ENCODE measurements around the gene HABP4.

The HABP4 gene

GRCh38 chr9:96436063-96436455 lies 13.9 kb upstream of the HABP4 start:
- no peak for DNase-seq

- no peak for DNase-seq
Observed at GRCh38 chr9:96436456-96437126, 13.4 kb upstream of the HABP4 start.

- DNase-seq = no peak
Observed at GRCh38 chr9:96437454-96437853, 12.5 kb upstream of the HABP4 start.

GRCh38 chr9:96440671-96441199 lies 9.2 kb upstream of the HABP4 start:
- no peak for DNase-seq

- DNase-seq = no peak
Observed at GRCh38 chr9:96441798-96442445, 8.0 kb upstream of the HABP4 start.

DNA sequence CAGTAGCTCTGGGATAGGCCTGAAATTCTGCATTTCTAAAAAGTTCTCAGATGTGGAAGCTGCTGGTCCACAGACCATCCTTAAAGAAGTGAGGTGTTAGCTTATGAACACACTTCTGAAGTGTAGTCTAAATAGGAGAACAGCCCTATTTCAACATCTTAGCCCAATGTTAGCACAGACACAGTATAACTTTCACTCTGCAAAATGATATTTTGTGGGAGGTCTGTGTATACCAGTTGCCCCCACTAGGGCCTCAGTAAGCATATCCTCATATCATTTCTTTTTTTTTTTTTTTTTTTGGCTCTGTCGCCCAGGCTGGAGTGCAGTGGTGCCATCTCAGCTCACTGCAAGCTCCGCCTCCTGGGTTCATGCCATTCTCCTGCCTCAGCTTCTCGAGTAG lies 7.5 kb upstream of the HABP4 start:
- DNase-seq = no peak

DNA sequence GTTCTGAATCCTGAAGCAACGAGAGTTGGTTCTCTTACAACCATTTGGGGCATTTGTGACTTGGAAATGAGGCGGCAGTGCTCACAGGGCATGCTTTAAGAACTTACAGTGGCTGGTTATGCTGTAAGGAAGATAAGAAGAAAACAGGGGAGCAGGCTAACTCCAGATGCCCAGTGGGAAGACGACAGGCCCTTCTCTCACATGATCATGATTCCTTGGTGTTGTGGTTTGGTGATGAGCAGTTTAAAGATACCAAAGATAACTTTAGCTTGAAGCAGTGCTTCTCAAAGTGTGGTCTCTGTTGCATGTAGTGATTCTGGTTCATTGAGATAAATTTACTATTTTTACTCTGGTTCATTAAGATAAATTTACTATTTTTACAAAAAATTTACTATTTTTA lies 2.6 kb upstream of the HABP4 start:
- DNase-seq = no peak

DNA sequence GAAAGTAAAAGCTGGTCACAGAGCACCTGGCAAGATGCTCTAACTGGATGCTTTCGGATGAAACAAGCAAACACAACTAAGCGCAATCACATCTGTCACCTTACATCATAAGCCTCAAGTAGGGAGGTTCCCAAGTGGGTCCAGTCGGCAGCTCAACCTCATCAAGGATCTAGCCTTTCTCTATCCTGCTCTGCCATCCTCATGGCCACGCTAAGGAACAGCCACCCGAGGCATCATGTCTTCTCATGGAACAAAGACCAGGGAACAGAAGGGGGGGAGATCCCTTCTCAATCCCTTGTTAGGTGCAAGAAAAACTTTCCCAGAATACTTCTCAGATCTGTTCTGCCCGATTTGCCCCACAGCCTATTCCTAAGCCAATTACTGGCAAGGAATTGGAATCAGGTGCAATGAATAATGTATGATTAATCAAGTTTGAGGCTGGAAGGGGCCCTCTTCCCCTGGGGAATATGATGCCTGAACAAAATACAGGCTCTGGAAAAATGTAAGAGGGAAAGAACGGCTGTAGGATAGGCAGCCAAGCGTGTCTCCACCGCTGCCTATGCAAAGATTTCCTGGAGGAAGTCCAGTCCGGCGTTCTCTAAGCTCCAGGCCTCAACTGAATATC lies 1.3 kb upstream of the HABP4 start:
- DNase-seq = no peak

DNA sequence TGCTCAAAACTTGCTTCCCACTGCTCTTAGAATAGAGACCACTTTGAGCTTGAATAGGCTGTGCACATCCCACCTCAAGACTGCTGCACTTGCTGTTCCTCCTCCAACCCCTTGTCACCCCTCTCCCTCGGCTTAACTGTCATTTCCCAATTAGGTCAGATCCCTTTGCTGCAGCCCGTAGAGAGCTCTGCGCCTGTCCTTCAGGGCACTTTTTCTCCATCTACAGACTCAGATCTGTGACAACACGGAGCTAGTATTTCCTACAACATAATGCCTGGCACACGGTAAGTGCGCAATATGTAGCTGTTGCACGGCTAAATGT lies 485 bp upstream of the HABP4 start:
- DNase-seq = no peak

GRCh38 chr9:96450613-96451528 lies 902 bp downstream of the HABP4 start:
- DNase-seq = peak; percentile 56

- no peak for DNase-seq
Observed at GRCh38 chr9:96453625-96454024, 3.7 kb downstream of the HABP4 start.

- DNase-seq = no peak
Observed at GRCh38 chr9:96457266-96457665, 7.3 kb downstream of the HABP4 start.

- no peak for DNase-seq
Observed at GRCh38 chr9:96458226-96458625, 8.3 kb downstream of the HABP4 start.

DNA sequence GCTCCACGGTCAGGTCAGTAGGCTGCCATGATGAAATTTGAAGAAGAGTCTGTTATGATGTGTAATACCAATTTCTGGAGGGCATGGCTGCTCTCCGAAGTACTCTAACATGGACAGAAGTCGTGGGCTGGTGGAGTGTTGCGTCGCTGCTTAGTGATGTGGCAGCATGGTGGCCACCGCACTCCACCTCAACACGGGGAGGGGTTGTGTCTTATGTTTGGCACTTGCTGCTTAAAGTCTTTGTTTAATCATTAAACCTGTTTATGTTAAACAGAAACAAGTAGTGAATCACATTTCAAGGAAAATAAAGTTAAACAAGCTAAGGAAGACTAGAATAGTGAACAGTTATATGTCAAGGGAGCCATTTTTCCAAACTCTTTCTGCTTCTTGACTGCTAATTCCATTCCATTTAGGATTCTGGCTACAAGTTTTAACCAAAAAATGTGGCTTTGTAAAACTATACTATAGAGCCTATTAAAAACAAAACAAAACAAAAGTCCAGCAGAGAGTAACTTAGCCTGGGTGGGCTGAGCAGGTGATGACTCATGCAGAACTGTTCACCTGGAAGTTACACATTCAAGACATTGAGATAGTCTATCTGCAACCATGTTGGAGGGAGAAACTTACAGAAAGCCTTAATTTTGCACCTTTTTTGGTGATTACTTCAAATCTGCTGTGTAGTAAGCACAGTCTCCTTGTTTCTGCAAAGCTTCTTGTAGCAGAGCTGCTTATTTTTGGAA lies 9.5 kb downstream of the HABP4 start:
- DNase-seq = no peak

GRCh38 chr9:96460470-96460869 lies 10.5 kb downstream of the HABP4 start:
- DNase-seq = no peak

- no peak for DNase-seq
Observed at GRCh38 chr9:96460882-96461281, 10.9 kb downstream of the HABP4 start.

DNA sequence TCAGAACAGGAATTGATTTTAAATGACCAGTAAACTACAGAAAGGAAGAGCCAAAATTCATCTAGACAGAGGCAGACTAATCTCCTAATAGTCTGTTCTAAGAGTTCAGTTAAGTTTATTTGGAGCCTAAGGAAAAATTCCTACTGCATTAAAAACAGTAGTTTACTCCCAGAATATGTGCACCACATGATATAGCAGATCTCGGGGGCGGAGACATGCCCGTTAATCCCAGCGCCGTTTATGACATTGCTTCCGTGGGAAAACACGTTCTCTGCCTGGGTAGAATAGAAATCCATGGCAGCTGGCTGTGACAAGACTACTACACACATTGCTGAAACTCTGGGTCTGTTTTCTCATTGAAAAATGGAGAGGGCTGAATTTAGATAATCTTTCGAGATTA lies 11.4 kb downstream of the HABP4 start:
- no peak for DNase-seq

GRCh38 chr9:96462541-96462940 lies 12.6 kb downstream of the HABP4 start:
- no peak for DNase-seq

GRCh38 chr9:96464426-96464825 lies 14.5 kb downstream of the HABP4 start:
- DNase-seq = no peak

GRCh38 chr9:96467784-96468183 lies 17.8 kb downstream of the HABP4 start:
- DNase-seq = no peak

DNA sequence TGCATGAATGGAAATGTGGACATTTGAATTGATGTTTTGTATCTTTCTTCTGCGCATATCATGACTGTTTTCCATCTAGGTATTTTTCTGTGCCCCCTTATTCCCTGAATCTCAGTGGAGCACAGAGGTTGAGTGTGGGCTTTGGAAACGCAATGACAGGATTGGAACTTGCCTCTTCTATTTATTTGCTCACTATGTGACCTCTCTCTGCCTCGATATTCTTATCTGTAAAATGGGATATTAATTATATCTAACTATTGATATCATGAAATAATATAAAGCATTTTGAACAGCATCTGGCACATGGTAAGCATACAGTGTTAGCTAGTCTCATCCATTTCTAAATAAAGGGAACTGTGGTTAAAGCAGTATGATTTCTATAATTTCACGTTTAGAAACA lies 26.0 kb downstream of the HABP4 start:
- no peak for DNase-seq

DNA sequence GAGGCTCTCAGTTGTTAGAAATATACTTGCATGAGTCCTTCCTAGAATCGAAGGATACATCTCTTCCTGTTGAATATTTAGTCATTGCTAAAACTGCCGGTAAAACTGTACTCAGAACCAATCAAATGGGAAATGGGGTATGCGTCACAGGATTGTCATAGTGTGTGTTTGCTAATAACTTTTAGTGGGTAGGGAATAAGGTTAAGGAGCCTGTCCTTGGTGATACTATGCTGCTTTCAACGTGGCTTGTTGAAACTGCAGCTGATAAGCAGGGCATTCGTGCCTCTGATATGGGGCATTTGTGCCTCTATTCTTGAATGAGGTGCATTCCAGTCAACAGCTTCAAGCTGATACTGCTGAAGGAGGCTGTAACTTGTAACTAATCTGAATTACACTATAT lies 26.6 kb downstream of the HABP4 start:
- no peak for DNase-seq

All from right forelimb (tissue), 1 donor.